GM12878 (cell line): ENCODE data around the gene PRKCE. TPM values are rescaled to one million over a fixed set of nuclear protein-coding genes. Genes with fewer than 3 reads are reported as not detected.

Experiments used
- ATAC-seq: fragments of 200-7000 bp; cut with Tn5 transposase; 3 replicates; pipeline ENCODE4 v1.9.1; 2020; ENCODE audit warnings: mild to moderate bottlenecking, moderate library complexity
- BruUV-seq: library from RNA; stranded (reverse); fragments of 400-500 nt; replicated peaks from 2 replicates; lab custom pipeline; 2021; lab: Mats Ljungman, UMichigan
- CTCF ChIA-PET: fragments of 300-600 bp; sonication (Branson Sonifier 250); formaldehyde crosslinking; extraction: SDS; loops from one replicate; lab custom pipeline; 2021; ENCODE audit warnings: inconsistent platforms; lab: Yijun Ruan, JAX
- POLR2A ChIA-PET: fragments of 350-600 bp; formaldehyde crosslinking; extraction: SDS; loops from one replicate; lab custom pipeline; 2021; ENCODE audit warnings: inconsistent platforms; lab: Charles Lee
- RAD21 ChIA-PET: fragments of 300-600 bp; sonication (Branson Sonifier 250); formaldehyde crosslinking; loops from one replicate; lab custom pipeline; 2023; ENCODE audit warnings: antibody characterized with exemption; ENCODE audit not compliant: unreplicated experiment; lab: Charles Lee
- SMC1A ChIA-PET: fragments of 300-600 bp; sonication (Branson Sonifier 250); formaldehyde crosslinking; loops from one replicate; lab custom pipeline; 2023; ENCODE audit not compliant: unreplicated experiment, uncharacterized antibody; lab: Charles Lee
- DNase-seq: peaks from one replicate; pipeline ENCODE4 v3.0.0-alpha.2; 2011; ENCODE audit warnings: low read depth, low spot score
- FAIRE-seq: peaks from 3 replicates; lab custom pipeline; 2011; peaks lifted over from hg19 to GRCh38; lab: Jason Lieb, UNC
- H2AFZ ChIP-seq: 2 replicates; pipeline ENCODE4 v1.6.0; 2011; ENCODE audit warnings: low read depth, low read length, control low read depth; ENCODE audit not compliant: control insufficient read depth
- H3K27ac ChIP-seq: 2 replicates; pipeline ENCODE4 v1.5.1; 2011; ENCODE audit warnings: control low read depth; ENCODE audit not compliant: control insufficient read depth, insufficient read depth
- H3K27me3 ChIP-seq, 2 experiments: replicated peaks in 1 of 2; 2 replicates each; pipeline versions ENCODE4 v1.6.0 to v1.6.1; 2011; ENCODE audit warnings: low read length in 1 of 2; ENCODE audit not compliant: control insufficient read depth in 2 of 2, insufficient read depth in 2 of 2
- H3K36me3 ChIP-seq, 2 experiments: 2 replicates each; pipeline ENCODE4 v1.5.1; 2011; ENCODE audit warnings: low read length in 1 of 2; ENCODE audit not compliant: control insufficient read depth in 2 of 2, insufficient read depth in 2 of 2
- H3K4me1 ChIP-seq: 2 replicates; pipeline ENCODE4 v1.6.1; 2011; ENCODE audit warnings: mild to moderate bottlenecking, low read length, moderate library complexity, mixed read lengths; ENCODE audit not compliant: control insufficient read depth, insufficient read depth
- H3K4me2 ChIP-seq: 2 replicates; pipeline ENCODE4 v1.6.0; 2011; ENCODE audit warnings: control low read depth; ENCODE audit not compliant: control insufficient read depth, insufficient read depth
- H3K4me3 ChIP-seq: fragments of 200-600 bp; sonication (generic); 2 replicates; pipeline ENCODE4 v1.5.1; 2016
- H3K79me2 ChIP-seq: 2 replicates; pipeline ENCODE4 v1.6.0; 2011; ENCODE audit warnings: low read length; ENCODE audit not compliant: control insufficient read depth, insufficient read depth
- H3K9ac ChIP-seq: 2 replicates; pipeline ENCODE4 v1.8.0; 2011; ENCODE audit warnings: low read length, control low read depth, mixed read lengths; ENCODE audit not compliant: control insufficient read depth, insufficient read depth
- H3K9me3 ChIP-seq: replicated peaks from 3 replicates; pipeline ENCODE4 v1.5.1; 2011; ENCODE audit warnings: mild to moderate bottlenecking, low read length; ENCODE audit not compliant: control insufficient read depth, insufficient read depth
- H4K20me1 ChIP-seq: 2 replicates; pipeline ENCODE4 v1.6.0; 2011; ENCODE audit not compliant: control insufficient read depth, insufficient read depth
- CBX5 ChIP-seq: sonication (generic); IDR thresholded peaks from 2 replicates; pipeline ENCODE4 v1.6.1; 2016; ENCODE audit warnings: low read depth, moderate library complexity, mild to moderate bottlenecking, inconsistent platforms
- CHD2 ChIP-seq: IDR thresholded peaks from 2 replicates; pipeline ENCODE4 v1.6.1; 2011; ENCODE audit warnings: low read depth, low read length, improper control_type of control experiment, borderline replicate concordance
- JUNB ChIP-seq: IDR thresholded peaks from 2 replicates; pipeline ENCODE4 v1.6.1; 2016; ENCODE audit warnings: antibody characterized with exemption, mild to moderate bottlenecking
- KLF5 ChIP-seq: fragments of 450-650 bp; IDR thresholded peaks from 2 replicates; pipeline ENCODE4 v1.6.1; 2014; ENCODE audit warnings: mild to moderate bottlenecking; ENCODE audit not compliant: partially characterized antibody
- NR2F1 ChIP-seq: fragments of 450-650 bp; conservative IDR thresholded peaks from 2 replicates; pipeline ENCODE4 v1.6.1; 2017; ENCODE audit warnings: mild to moderate bottlenecking
- POLR2AphosphoS2 ChIP-seq: IDR thresholded peaks from 2 replicates; pipeline ENCODE4 v1.6.1; 2011; ENCODE audit warnings: low read depth, mild to moderate bottlenecking, low read length, improper control_type of control experiment, moderate library complexity
- RELB ChIP-seq: fragments of 450-650 bp; IDR thresholded peaks from 2 replicates; pipeline ENCODE4 v1.6.1; 2017; ENCODE audit warnings: low read depth, mild to moderate bottlenecking, moderate library complexity
- SRF ChIP-seq, 2 experiments: IDR thresholded peaks; 2 replicates each; pipeline ENCODE4 v1.6.1; 2011; ENCODE audit warnings: low read depth in 2 of 2, low read length in 2 of 2, mild to moderate bottlenecking in 1 of 2, moderate library complexity in 1 of 2
- TARDBP ChIP-seq: IDR thresholded peaks from 2 replicates; pipeline ENCODE4 v1.6.1; 2016; ENCODE audit warnings: borderline replicate concordance
- WRNIP1 ChIP-seq: IDR thresholded peaks from 2 replicates; pipeline ENCODE4 v1.6.1; 2011; ENCODE audit warnings: low read depth, low read length, improper control_type of control experiment, borderline replicate concordance
- ZNF384 ChIP-seq: IDR thresholded peaks from 2 replicates; pipeline ENCODE4 v1.6.1; 2012; ENCODE audit warnings: low read depth, mild to moderate bottlenecking, low read length, improper control_type of control experiment, borderline replicate concordance
- WGBS: methylation state at CpG from one replicate; pipeline ENCODE4 v1.1.6; 2016; ENCODE audit warnings: low lambda C conversion rate; ENCODE audit not compliant: insufficient replicate concordance, insufficient coverage; ENCODE audit errors: missing lambda C conversion rate; 5-methylcytosine and 5-hydroxymethylcytosine counted together
- in situ Hi-C: fragments of 300-500 bp; cut with MboI; formaldehyde crosslinking; loops from 9 replicates; pipeline ENCODE4 v1.14.3; 2018; ENCODE audit warnings: mixed read lengths
- intact Hi-C: fragments of 100-400 bp; cut with micrococcal nuclease; formaldehyde crosslinking; loops from one replicate; pipeline ENCODE4 v1.14.2; 2022; ENCODE audit not compliant: unreplicated experiment
- polyA plus RNA-seq, 11 experiments: library from polyadenylated mRNA; depleted of rRNA in 4 of 11; unstranded in 6 of 11; stranded (reverse) in 5 of 11; fragments of >200 nt; fragmentation: Nextera tagmentation in 4 of 11; fragmentation: Illumina TruSeq in 1 of 11; extraction: Ambion mirVana in 4 of 11; extraction: Trizol in 1 of 11; gene quantifications; 1 replicate in 1 of 11; 2 replicates in 10 of 11; pipeline versions ENCODE4 v1.2.1 to v1.2.3, GENCODE V29; 2011 to 2016; ENCODE audit warnings: inconsistent platforms in 2 of 11, missing spikeins in 2 of 11, low read depth in 1 of 11
- total RNA-seq, 4 experiments: library from RNA; depleted of rRNA in 3 of 4; stranded (reverse); fragments of >200 nt in 3 of 4; fragmentation: Illumina TruSeq in 1 of 4; extraction: Trizol in 1 of 4; gene quantifications; 2 replicates each; pipeline versions ENCODE4 v1.2.1 to v1.2.3, GENCODE V29; 2013 to 2021

PRKCE gene
- total and polyA plus RNA-seq, 10 of the 15 experiments (the other 5 are each of a cell fraction or from before 2014, with no cell fraction given): 2.6 to 28.2 (median 11.3) TPM

GRCh38 chr2:46148369-46148736, 496.9 kb downstream of the PRKCE start:
- DNase-seq (no peak), ATAC-seq (no peak), FAIRE-seq (no peak)
- WGBS: 63% methylated on average over 2 of the region's 2 CpGs
- H3K79me2 ChIP-seq: no peaks in the 10 kb centered on the region
- no peak overlapping the region for H3K27ac ChIP-seq
- intact Hi-C loops: no loop called here
- H3K4me2 ChIP-seq: no peak overlapping the region
- SMC1A ChIA-PET: interaction anchor here (0.6 to 1.3 kb wide), 2 partner anchors 30 to 52 kb away, joined by 3 read pairs; no protein-coding TSS in a partner anchor
- in situ Hi-C loops: no loop called here
- no peaks in the 10 kb centered on the region for H4K20me1 ChIP-seq
- no peaks in the 10 kb centered on the region for H3K27me3 ChIP-seq
- BruUV-seq: no TSS peak
- H2AFZ ChIP-seq: no peak overlapping the region
- TF ChIP-seq WRNIP1 (no peak), RELB (no peak), TARDBP (no peak), CHD2 (no peak), POLR2AphosphoS2 (no peak), CBX5 (no peak), JUNB (no peak), SRF (IDR thresholded peaks at IDR 0.05; ENCODE audit: low read depth in 2 of 2, low read length in 2 of 2) (no peak), KLF5 (no peak), NR2F1 (no peak), ZNF384 (no peak)
- TF ChIP-seq, all 136 proteins: peak for 0
- Histone ChIP-seq H3K9ac (no peak overlapping the region), H3K9me3 (no peaks in the 10 kb centered on the region), H3K4me3 (no peak overlapping the region), H3K4me1 (no peaks in the 10 kb centered on the region), H3K36me3 (peaks cover 4 to 7% of the 10 kb centered on the region in 2 experiments; a peak in 3 of 4 replicates)
- ChIA-PET POLR2A (no interaction called here), CTCF (interaction anchor here (1.6 to 2.7 kb wide), 2 partner anchors 22 to 85 kb away, joined by 3 to 13 read pairs; no protein-coding TSS in a partner anchor), RAD21 (interaction anchor here (1.1 kb wide), 1 partner anchor 86 kb away, joined by 3 read pairs; no protein-coding TSS in a partner anchor)
